ENCODE measurements around the gene PRM1.
A peak's percentile ranks its signal among the peaks of the same experiment; 100 is the strongest.
"Not testable (repeated sequence)": the region's sequence is repeated elsewhere in the genome, so short reads cannot be mapped to it uniquely, and the experiment has no call there.

Gene PRM1

DNA sequence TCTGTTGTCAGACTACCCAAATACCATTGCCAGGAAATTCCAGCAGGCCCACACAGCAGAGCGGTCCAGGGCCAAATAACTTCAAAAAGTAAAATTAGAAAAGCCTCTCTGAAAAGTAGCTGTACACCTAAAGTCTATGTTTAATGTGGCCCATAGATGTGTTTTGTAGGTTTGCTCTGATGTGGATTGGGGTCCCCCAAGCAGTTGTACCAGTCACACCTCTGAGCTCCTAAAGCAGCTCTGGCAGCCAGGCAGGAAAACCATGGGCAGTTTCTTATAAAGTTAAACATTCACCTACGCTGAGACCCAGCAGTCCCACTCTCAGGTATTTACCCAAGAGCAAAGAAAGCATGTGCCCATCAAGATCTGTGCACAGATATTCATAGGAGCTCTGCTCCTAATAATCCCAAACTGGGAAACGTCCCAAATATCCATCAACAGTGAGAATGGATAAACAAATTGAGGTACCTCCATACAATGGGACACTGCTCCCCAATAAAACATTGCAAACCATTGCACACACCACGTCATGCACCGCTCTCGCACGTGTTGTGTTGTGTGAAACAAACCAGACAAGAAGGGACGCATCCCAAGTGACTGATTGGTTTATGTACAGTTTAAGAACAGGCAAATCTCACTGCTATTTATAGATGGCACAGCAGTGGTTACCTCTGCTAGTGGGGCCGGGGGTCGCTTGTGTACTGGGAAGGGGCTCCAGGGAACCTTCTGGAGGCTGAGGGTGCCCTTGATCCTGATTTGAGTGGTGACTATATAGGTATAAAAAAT is 15.8 kb upstream of the PRM1 start:
- peak; percentile 55 for DNase-seq (ENCODE audit: low read depth)
- TF ChIP-seq, protein P1, sequence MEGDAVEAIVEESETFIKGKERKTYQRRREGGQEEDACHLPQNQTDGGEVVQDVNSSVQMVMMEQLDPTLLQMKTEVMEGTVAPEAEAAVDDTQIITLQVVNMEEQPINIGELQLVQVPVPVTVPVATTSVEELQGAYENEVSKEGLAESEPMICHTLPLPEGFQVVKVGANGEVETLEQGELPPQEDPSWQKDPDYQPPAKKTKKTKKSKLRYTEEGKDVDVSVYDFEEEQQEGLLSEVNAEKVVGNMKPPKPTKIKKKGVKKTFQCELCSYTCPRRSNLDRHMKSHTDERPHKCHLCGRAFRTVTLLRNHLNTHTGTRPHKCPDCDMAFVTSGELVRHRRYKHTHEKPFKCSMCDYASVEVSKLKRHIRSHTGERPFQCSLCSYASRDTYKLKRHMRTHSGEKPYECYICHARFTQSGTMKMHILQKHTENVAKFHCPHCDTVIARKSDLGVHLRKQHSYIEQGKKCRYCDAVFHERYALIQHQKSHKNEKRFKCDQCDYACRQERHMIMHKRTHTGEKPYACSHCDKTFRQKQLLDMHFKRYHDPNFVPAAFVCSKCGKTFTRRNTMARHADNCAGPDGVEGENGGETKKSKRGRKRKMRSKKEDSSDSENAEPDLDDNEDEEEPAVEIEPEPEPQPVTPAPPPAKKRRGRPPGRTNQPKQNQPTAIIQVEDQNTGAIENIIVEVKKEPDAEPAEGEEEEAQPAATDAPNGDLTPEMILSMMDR (IDR thresholded peaks at IDR 0.05; ENCODE audit: insufficient read depth, low read depth, low read length, missing control alignments): no peak
- no peak overlapping the region for H3K4me3 ChIP-seq (ENCODE audit: low read length)

DNA sequence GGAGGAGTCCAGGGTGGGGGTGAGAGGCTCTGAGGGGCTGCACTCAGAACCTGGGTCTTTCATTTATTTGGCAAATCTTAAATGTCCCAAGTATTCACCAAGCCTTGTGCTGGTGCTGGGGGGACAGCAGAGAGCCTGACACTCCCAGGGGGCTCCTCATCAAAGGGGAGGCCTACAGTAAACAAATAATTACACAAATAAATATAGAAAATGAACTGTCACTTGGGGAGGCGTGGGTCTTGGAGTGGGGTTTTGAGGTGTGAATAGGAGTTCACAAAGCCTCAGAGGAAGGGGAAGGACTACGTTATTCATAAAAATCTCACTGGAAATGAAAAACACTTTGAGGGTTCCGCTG is 15.2 kb upstream of the PRM1 start:
- DNase-seq (ENCODE audit: low read depth): no peak
- TF ChIP-seq, protein P1 (IDR thresholded peaks at IDR 0.05; ENCODE audit: insufficient read depth, low read depth, low read length, missing control alignments): no peak
- H3K4me3 ChIP-seq (ENCODE audit: low read length): no peak overlapping the region

DNA sequence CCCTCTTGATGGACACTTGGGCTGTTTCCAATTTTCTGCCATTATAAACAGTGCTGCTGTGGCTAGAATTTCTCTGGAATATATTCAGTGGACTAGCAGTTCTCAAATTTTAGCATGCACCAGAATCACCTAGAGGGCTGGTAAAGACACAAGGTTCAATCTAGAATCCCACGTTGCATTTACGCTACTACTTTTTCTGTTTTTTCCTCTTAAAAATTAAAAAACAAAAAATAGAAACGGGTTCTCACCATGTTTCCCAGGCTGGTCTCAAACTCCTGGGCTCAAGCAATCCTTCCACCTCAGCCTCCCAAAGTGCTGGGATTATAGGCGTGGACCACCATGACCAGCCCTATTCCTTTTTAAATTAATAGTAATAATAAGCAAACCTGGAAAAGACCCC is 14.5 kb upstream of the PRM1 start:
- TF ChIP-seq, protein P1 (IDR thresholded peaks at IDR 0.05; ENCODE audit: insufficient read depth, low read depth, low read length, missing control alignments): no peak
- no peak for DNase-seq (ENCODE audit: low read depth)
- H3K4me3 ChIP-seq (ENCODE audit: low read length): no peak overlapping the region

DNA sequence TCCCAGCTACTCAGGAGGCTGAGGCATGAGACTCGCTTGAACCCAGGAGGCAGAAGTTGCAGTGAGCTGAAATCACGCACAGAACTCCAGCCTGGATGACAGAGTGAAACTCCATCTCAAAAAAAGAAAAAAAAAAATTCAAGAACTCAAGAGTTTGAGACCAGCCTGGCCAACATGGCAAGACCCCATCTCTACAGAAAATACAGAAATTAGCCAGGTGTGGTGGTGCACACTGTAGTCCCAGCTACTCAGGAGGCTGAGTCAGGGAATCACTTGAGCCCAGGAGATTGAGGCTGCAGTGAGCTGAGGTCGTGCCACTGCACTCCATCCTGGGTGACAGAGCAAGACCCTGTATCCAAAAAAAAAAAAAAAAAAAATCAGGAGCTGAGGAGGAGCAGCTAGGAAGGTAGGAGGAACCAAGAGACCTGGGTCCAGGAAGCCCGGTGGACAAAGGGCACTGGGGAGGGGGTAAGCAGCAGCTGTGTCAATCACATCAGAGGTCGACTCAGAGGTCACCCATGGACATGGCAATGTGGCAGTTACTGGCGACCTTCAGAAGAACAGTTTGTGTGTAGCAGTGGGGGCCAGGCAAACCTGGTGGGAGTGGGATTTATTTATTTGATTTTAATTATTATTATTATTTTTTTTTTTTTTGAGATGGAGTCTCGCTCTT is 11.1 kb upstream of the PRM1 start:
- no peak overlapping the region for H3K4me3 ChIP-seq (ENCODE audit: low read length)
- TF ChIP-seq, protein P1 (IDR thresholded peaks at IDR 0.05; ENCODE audit: insufficient read depth, low read depth, low read length, missing control alignments): no peak
- no peak for DNase-seq (ENCODE audit: low read depth)

DNA sequence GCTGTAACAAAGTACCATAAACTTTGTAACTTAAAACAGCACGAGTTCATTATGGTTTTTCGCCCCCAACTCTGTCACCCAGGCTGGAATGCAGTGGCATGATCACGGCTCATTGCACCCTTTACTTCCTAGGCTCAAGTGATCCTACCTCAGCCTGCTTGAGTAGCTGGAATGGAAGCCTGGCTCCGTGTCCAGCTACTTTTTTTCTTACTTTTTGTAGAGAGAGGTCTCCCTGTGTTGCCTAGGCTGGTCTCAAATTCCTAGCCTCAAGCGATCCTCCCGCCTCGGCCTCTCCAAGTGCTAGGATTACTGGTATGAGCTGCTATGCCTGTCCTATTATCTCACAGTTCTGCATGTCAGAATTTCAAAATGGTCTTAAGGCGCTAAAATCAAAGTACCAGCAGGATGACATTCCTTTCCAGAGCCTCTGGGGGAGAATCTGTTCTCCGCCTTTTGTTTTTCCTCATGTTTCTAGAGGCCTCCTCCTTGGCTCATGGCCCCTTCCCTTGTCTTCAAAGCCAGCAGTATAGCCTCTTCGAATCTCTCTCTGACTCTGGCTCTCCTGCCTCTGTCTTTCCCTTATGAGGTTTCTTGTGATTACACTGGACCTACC is 10.1 kb upstream of the PRM1 start:
- TF ChIP-seq, protein P1 (IDR thresholded peaks at IDR 0.05; ENCODE audit: insufficient read depth, low read depth, low read length, missing control alignments): no peak
- H3K4me3 ChIP-seq (ENCODE audit: low read length): no peak overlapping the region
- no peak for DNase-seq (ENCODE audit: low read depth)

DNA sequence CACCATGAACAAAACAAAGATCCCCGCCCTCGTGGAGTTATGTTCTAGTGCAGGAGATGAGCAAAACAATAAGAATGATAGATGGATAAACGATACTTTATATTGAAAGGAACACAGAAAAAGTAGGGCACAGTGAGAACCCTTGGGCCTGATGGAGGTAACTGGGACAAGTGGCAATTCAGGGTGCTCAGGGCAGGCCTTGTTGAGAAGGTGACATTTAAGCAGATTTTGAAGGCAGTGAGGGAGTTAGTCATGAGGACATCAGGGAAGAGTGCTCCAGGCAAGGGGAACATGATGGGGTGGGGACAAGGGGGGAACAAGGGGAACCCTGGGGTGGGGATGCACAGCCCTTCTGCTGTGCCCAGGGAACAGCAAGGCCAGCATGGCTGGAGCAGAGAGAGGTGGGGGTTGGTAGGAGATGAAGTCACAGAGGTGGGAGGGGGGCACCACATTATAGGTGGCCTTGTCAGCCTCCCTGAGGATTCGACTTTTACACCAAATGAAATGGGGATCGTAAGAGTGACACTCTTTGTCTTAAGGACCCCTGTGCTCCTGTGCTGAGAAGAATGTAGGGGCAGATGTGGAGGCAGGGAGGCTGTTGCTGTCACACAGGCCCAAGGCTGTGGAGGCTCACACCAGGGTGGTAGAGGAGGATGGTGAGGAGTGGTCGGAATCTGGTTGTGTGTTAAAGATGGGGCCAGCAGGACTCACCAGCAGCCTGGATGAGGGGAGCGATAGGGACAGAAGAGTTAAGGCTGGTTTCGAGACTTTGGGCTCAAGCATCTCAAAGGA is 9.2 kb upstream of the PRM1 start:
- H3K4me3 ChIP-seq (ENCODE audit: low read length): no peak overlapping the region
- TF ChIP-seq, protein P1 (IDR thresholded peaks at IDR 0.05; ENCODE audit: insufficient read depth, low read depth, low read length, missing control alignments): no peak
- no peak for DNase-seq (ENCODE audit: low read depth)

DNA sequence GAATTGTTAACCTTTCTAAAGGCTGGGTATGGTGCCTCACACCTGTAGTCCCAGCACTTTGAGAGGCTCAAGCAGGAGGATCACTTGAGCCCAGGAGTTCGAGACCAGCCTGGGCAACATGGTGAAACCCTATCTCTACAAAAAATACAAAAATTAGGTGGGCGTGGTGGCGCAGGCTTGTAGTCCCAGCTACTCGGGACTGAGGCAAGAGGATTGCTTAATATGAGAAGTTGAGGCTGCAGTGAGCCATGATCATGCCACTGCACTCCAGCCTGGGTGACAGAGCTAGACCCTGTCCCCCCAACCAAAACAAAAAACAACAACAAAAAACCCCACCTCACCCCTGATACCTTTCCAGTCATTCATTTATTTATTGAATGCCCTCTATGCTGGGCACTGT is 8.6 kb upstream of the PRM1 start:
- DNase-seq (ENCODE audit: low read depth); H3K4me3 ChIP-seq (ENCODE audit: low read length): not testable (repeated sequence)

Measured in epithelial cell of esophagus (primary cell).